ENCODE data around the gene MUC5AC. TPM values are rescaled to one million over a fixed set of nuclear protein-coding genes. Genes with fewer than 3 reads are reported as not detected.

MUC5AC gene
- total RNA-seq, 2 experiments from 2014 or later: not detected

DNA sequence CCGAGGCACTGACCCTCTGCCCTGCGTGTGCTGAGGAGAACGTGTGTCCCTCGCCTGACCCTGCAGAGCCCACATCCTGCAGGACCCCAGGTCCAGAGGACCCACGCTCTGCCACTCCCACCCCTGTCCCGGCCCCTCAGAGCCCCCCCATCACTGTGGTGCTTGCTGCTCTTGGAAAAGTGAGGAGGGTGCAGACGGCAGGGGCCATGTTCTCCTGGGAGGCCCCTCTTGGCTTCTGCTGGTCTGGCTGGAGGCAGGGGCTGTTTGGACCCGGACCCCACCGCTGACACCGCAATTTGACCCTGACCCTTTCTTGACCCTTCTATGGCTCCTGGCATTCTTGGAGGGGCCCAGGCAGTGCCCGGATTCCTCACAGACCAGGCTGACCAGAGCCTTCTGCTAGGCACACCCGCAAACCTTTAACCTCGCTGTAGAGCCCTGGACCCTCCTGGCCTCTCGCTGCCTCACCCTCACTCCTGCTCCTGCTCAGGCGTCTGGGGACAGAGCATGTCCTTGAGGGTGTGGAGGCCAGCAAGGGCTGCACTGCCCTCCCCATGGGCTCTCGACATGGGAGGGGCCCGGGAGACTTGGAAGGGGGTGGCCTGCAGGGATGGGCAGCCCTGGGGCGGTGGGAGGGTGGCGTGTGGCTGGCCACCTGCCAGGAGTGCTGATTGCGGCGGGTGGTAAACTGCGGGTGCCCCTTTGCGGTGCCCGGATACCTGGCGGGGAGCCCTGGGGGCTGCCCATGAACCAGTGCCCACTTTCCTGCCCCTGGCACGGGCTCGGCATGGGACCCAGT, 37.0 kb upstream of the MUC5AC start:
- CTCF ChIA-PET: no interaction called here
- Mint-ChIP-seq H3K27ac (no peak overlapping the region), H3K4me1 (ENCODE audit: low read depth) (no peaks in the 10 kb centered on the region), H3K4me3 (no peak overlapping the region), H3K27me3 (peaks cover 4% of the 10 kb centered on the region), H3K36me3 (ENCODE audit: low read depth) (no peaks in the 10 kb centered on the region), H3K9me3 (peaks cover 4% of the 10 kb centered on the region)
- no peak for TF ChIP-seq CTCF (IDR thresholded peaks at IDR 0.05)
- ATAC-seq: no peak
- intact Hi-C loops (cut with micrococcal nuclease): no loop called here
- POLR2A ChIA-PET: no interaction called here
- no peak for DNase-seq

DNA sequence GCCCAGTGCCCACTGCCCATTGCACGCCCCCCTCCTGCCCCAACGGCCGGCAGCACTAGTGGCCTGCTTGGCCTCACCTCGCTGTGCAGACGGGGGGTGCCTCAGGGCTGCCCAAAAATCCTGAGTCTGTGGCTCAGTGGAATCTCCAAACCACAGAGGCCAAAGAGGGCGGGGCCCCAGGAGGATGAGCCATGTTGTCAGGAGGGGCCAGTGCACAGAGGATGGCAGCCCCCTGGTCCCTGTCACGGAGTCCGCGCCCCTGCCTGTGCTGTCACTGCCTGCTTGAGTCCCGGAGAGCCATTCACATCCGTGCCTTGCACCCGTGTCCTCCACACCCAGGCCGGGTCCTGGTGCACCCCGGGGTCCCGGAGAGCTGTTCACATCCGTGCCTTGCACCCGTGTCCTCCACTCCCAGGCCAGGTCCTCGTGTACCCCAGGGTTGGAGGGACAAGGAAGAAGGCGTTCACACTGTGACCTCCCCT, 36.4 kb upstream of the MUC5AC start:
- H3K36me3 Mint-ChIP-seq (ENCODE audit: low read depth): no peaks in the 10 kb centered on the region
- no peak overlapping the region for H3K4me3 Mint-ChIP-seq
- ATAC-seq (no peak), DNase-seq (no peak)
- H3K4me1 Mint-ChIP-seq (ENCODE audit: low read depth): no peaks in the 10 kb centered on the region
- no peak for TF ChIP-seq CTCF (IDR thresholded peaks at IDR 0.05)
- intact Hi-C loops (cut with micrococcal nuclease): no loop called here
- ChIA-PET CTCF (no interaction called here), POLR2A (no interaction called here)
- peaks cover 4% of the 10 kb centered on the region for H3K9me3 Mint-ChIP-seq
- no peak overlapping the region for H3K27ac Mint-ChIP-seq
- H3K27me3 Mint-ChIP-seq: peaks cover 4% of the 10 kb centered on the region

GRCh38 chr11:1121813-1122663, 35.7 kb upstream of the MUC5AC start:
- peaks cover 4% of the 10 kb centered on the region for H3K27me3 Mint-ChIP-seq
- no peak for ATAC-seq
- no peaks in the 10 kb centered on the region for H3K36me3 Mint-ChIP-seq (ENCODE audit: low read depth)
- TF ChIP-seq CTCF (IDR thresholded peaks at IDR 0.05): no peak
- POLR2A ChIA-PET: no interaction called here
- no peak overlapping the region for H3K27ac Mint-ChIP-seq
- DNase-seq: no peak
- CTCF ChIA-PET: no interaction called here
- no peaks in the 10 kb centered on the region for H3K4me1 Mint-ChIP-seq (ENCODE audit: low read depth)
- intact Hi-C loops (cut with micrococcal nuclease): no loop called here
- no peak overlapping the region for H3K4me3 Mint-ChIP-seq
- peaks cover 4% of the 10 kb centered on the region for H3K9me3 Mint-ChIP-seq

DNA sequence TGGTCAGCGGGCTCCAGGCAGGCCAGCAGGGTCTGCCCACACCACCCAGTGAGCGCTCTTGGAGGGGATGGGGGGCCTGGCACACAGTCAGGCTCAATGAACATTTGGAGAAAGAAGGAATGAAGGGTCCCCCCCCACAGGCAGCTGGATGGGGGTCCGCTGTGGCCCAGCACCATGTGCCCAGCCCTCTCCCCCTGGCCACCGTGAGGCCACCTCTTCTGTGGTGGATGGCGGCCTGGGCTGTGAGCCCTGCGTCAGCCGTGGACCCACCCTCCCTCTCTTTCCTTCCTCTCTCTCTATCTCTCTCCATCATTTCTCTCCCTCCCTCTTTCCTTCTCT, 35.1 kb upstream of the MUC5AC start:
- peaks cover 4% of the 10 kb centered on the region for H3K27me3 Mint-ChIP-seq
- DNase-seq: no peak
- no peaks in the 10 kb centered on the region for H3K4me1 Mint-ChIP-seq (ENCODE audit: low read depth)
- intact Hi-C loops (cut with micrococcal nuclease): no loop called here
- no peak overlapping the region for H3K27ac Mint-ChIP-seq
- ATAC-seq: no peak
- no peak for TF ChIP-seq CTCF (IDR thresholded peaks at IDR 0.05)
- no peak overlapping the region for H3K4me3 Mint-ChIP-seq
- no peaks in the 10 kb centered on the region for H3K36me3 Mint-ChIP-seq (ENCODE audit: low read depth)
- H3K9me3 Mint-ChIP-seq: peaks cover 4% of the 10 kb centered on the region
- POLR2A ChIA-PET: no interaction called here
- CTCF ChIA-PET: no interaction called here

- Mint-ChIP-seq H3K27me3 (peaks cover 4% of the 10 kb centered on the region), H3K9me3 (peaks cover 4% of the 10 kb centered on the region), H3K36me3 (ENCODE audit: low read depth) (no peaks in the 10 kb centered on the region), H3K4me3 (no peak overlapping the region), H3K4me1 (ENCODE audit: low read depth) (no peaks in the 10 kb centered on the region), H3K27ac (no peak overlapping the region)
- DNase-seq (peak; percentile 25), ATAC-seq (peak; percentile 61)
- TF ChIP-seq CTCF (IDR thresholded peaks at IDR 0.05): no peak
- intact Hi-C loops (cut with micrococcal nuclease): no loop called here
- POLR2A ChIA-PET: interaction anchor here (0.7 kb wide), 1 partner anchor 53 kb away, joined by 3 read pairs; no protein-coding TSS in a partner anchor
- CTCF ChIA-PET: no interaction called here
Observed at GRCh38 chr11:1123970-1124369, 33.8 kb upstream of the MUC5AC start.

Measured in activated CD8-positive, alpha-beta T cell treated with anti-CD3 and anti-CD28 coated beads for 36 hours (primary cell).